NB4 (cell line): ENCODE data around the gene MINDY1.

Experiments
- DNase-seq: peaks from one replicate; pipeline ENCODE4 v3.0.0; 2010; ENCODE audit warnings: low read depth
- H3K4me3 ChIP-seq: one replicate; pipeline ENCODE4 v1.5.1; 2011; ENCODE audit warnings: mild to moderate bottlenecking, low read depth, low read length, moderate library complexity
- CTCF ChIP-seq: IDR thresholded peaks from one replicate; pipeline ENCODE4 v1.5.1; 2012; ENCODE audit warnings: low read depth, low read length
- MAX ChIP-seq: IDR thresholded peaks from 2 replicates; pipeline ENCODE4 v1.6.1; 2011; ENCODE audit warnings: low read depth, low read length
- MYC ChIP-seq: IDR thresholded peaks from 2 replicates; pipeline ENCODE4 v1.6.1; 2011; ENCODE audit warnings: low read depth, low read length
- POLR2A ChIP-seq: IDR thresholded peaks from 2 replicates; pipeline ENCODE4 v1.6.1; 2011; ENCODE audit warnings: mild to moderate bottlenecking; ENCODE audit not compliant: insufficient read length; ENCODE audit errors: extremely low read depth

MINDY1 gene

GRCh38 chr1:150954708-150955107 is 52.0 kb downstream of the MINDY1 start:
- H3K4me3 ChIP-seq: no peak overlapping the region
- TF ChIP-seq MYC (no peak), CTCF (no peak), POLR2A (no peak), MAX (no peak)
- DNase-seq: no peak
